H1 (cell line): ENCODE data around the gene CLDN9. TPM values are rescaled to one million over a fixed set of nuclear protein-coding genes. Genes with fewer than 3 reads are reported as not detected.
A peak's percentile ranks its signal among the peaks of the same experiment; 100 is the strongest.

Experiments used
- CTCF ChIA-PET: fragments of 300-600 bp; sonication (Branson Sonifier 250); formaldehyde crosslinking; loops from one replicate; lab custom pipeline; 2021; ENCODE audit not compliant: partially characterized antibody; lab: Charles Lee
- POLR2A ChIA-PET: fragments of 300-600 bp; sonication (Branson Sonifier 250); formaldehyde crosslinking; loops from one replicate; lab custom pipeline; 2021; ENCODE audit warnings: inconsistent platforms; ENCODE audit not compliant: partially characterized antibody; lab: Charles Lee
- DNase-seq, 2 experiments: peaks; one replicate each; pipeline versions ENCODE4 v3.0.0 to v3.0.0-alpha.2; 2010 to 2022; ENCODE audit warnings: low spot score in 2 of 2, low read depth in 1 of 2, mixed read lengths in 1 of 2
- FAIRE-seq: peaks from 2 replicates; lab custom pipeline; 2011; peaks lifted over from hg19 to GRCh38; lab: Jason Lieb, UNC
- H2AFZ ChIP-seq: 2 replicates; pipeline ENCODE4 v1.8.1; 2012; ENCODE audit warnings: low read length, inconsistent platforms
- H2AK5ac ChIP-seq: 2 replicates; pipeline ENCODE4 v1.6.1; 2013; ENCODE audit warnings: low read depth, low read length
- H2BK120ac ChIP-seq: replicated peaks from 2 replicates; pipeline ENCODE3; 2013; ENCODE audit warnings: low read depth, low read length, inconsistent platforms
- H2BK12ac ChIP-seq: 2 replicates; pipeline ENCODE4 v1.6.1; 2013; ENCODE audit warnings: low read depth, low read length
- H2BK15ac ChIP-seq: 2 replicates; pipeline ENCODE4 v1.6.1; 2013; ENCODE audit warnings: low read length
- H2BK20ac ChIP-seq: 2 replicates; pipeline ENCODE4 v1.6.1; 2013; ENCODE audit warnings: low read length
- H2BK5ac ChIP-seq: 2 replicates; pipeline ENCODE4 v1.6.1; 2013; ENCODE audit warnings: low read depth, low read length
- H3K14ac ChIP-seq: 2 replicates; pipeline ENCODE4 v1.6.1; 2013; ENCODE audit warnings: inconsistent platforms; ENCODE audit not compliant: insufficient read length
- H3K18ac ChIP-seq: 2 replicates; pipeline ENCODE4 v1.6.1; 2013; ENCODE audit warnings: low read length; ENCODE audit errors: extremely low read depth
- H3K23ac ChIP-seq: 2 replicates; pipeline ENCODE4 v1.6.1; 2013; ENCODE audit warnings: inconsistent platforms; ENCODE audit not compliant: insufficient read length
- H3K23me2 ChIP-seq: 2 replicates; pipeline ENCODE4 v1.6.1; 2013; ENCODE audit warnings: low read depth, low read length
- H3K27ac ChIP-seq: 2 replicates; pipeline ENCODE4 v1.6.1; 2011; ENCODE audit warnings: low read depth, low read length, inconsistent platforms
- H3K27me3 ChIP-seq, 4 experiments: replicated peaks in 1 of 4; 1 replicate in 1 of 4; 2 replicates in 3 of 4; pipeline versions ENCODE4 v1.6.1 to v1.8.1; 2011 to 2013; ENCODE audit warnings: low read length in 3 of 4, mild to moderate bottlenecking in 3 of 4, inconsistent platforms in 2 of 4, mixed read lengths in 2 of 4, moderate library complexity in 1 of 4; ENCODE audit not compliant: control insufficient read depth in 3 of 4, insufficient read depth in 3 of 4; ENCODE audit errors: extremely low read depth in 1 of 4
- H3K36me3 ChIP-seq, 4 experiments: 2 replicates each; pipeline versions ENCODE4 v1.6.1 to v1.8.1; 2011 to 2013; ENCODE audit warnings: mild to moderate bottlenecking in 4 of 4, low read length in 3 of 4, moderate library complexity in 2 of 4, control low read depth in 1 of 4, inconsistent platforms in 1 of 4; ENCODE audit not compliant: insufficient read depth in 4 of 4, control insufficient read depth in 2 of 4
- H3K4ac ChIP-seq: replicated peaks from 2 replicates; pipeline ENCODE3; 2013; ENCODE audit warnings: low read length, low read depth, mixed read lengths, inconsistent platforms; ENCODE audit not compliant: insufficient read length
- H3K4me1 ChIP-seq, 4 experiments: replicated peaks in 1 of 4; 1 replicate in 1 of 4; 2 replicates in 3 of 4; pipeline versions ENCODE4 v1.6.1 to v1.8.1; 2011 to 2013; ENCODE audit warnings: low read length in 3 of 4, inconsistent platforms in 2 of 4, mixed read lengths in 1 of 4; ENCODE audit not compliant: insufficient read depth in 4 of 4, control insufficient read depth in 3 of 4
- H3K4me2 ChIP-seq, 2 experiments: 2 replicates each; pipeline versions ENCODE4 v1.6.1 to v1.8.1; 2011 to 2013; ENCODE audit warnings: low read depth in 2 of 2, low read length in 2 of 2, control low read depth in 1 of 2, inconsistent platforms in 1 of 2, mild to moderate bottlenecking in 1 of 2; ENCODE audit not compliant: insufficient read depth in 1 of 2
- H3K4me3 ChIP-seq, 4 experiments: fragments of 200-600, 300-600 bp in 1 of 4; sonication (generic), shearing (Covaris generic), sonication (Bioruptor Twin) in 1 of 4; 2 replicates each; pipeline versions ENCODE4 v1.5.1 to v1.8.1; 2011 to 2016; ENCODE audit warnings: low read length in 4 of 4, low read depth in 3 of 4, control low read depth in 2 of 4, inconsistent platforms in 2 of 4, mild to moderate bottlenecking in 2 of 4, mixed read lengths in 1 of 4, moderate library complexity in 1 of 4; ENCODE audit not compliant: insufficient read depth in 2 of 4; ENCODE audit errors: extremely low read depth in 1 of 4
- H3K56ac ChIP-seq: replicated peaks from 2 replicates; pipeline ENCODE3; 2013; ENCODE audit warnings: low read depth, mild to moderate bottlenecking, mixed read lengths, low read length, inconsistent platforms; ENCODE audit not compliant: insufficient read length
- H3K79me1 ChIP-seq: 2 replicates; pipeline ENCODE4 v1.6.1; 2013; ENCODE audit warnings: low read depth, low read length, control low read depth
- H3K79me2 ChIP-seq, 2 experiments: 2 replicates each; pipeline versions ENCODE4 v1.6.1 to v1.8.1; 2012 to 2013; ENCODE audit warnings: low read length in 2 of 2, mild to moderate bottlenecking in 2 of 2, inconsistent platforms in 1 of 2; ENCODE audit not compliant: insufficient read depth in 2 of 2, control insufficient read depth in 1 of 2
- H3K9ac ChIP-seq, 4 experiments: replicated peaks in 1 of 4; 1 replicate in 1 of 4; 2 replicates in 3 of 4; pipeline versions ENCODE4 v1.6.1 to v1.8.1; 2011 to 2013; ENCODE audit warnings: low read depth in 3 of 4, low read length in 3 of 4, control low read depth in 2 of 4, mild to moderate bottlenecking in 2 of 4, moderate library complexity in 2 of 4, inconsistent platforms in 1 of 4; ENCODE audit errors: extremely low read depth in 1 of 4
- H3K9me3 ChIP-seq, 2 experiments: 2 replicates each; pipeline versions ENCODE4 v1.6.1 to v1.8.1; 2012 to 2013; ENCODE audit warnings: mild to moderate bottlenecking in 2 of 2, moderate library complexity in 2 of 2, control low read depth in 1 of 2, inconsistent platforms in 1 of 2, low read depth in 1 of 2, low read length in 1 of 2, mixed read lengths in 1 of 2; ENCODE audit not compliant: insufficient read depth in 2 of 2
- H4K20me1 ChIP-seq, 2 experiments: replicated peaks in 1 of 2; 2 replicates each; pipeline versions ENCODE3 to v1.8.1; 2011 to 2013; ENCODE audit warnings: inconsistent platforms in 2 of 2, low read length in 2 of 2, mild to moderate bottlenecking in 1 of 2; ENCODE audit not compliant: insufficient read depth in 2 of 2, control insufficient read depth in 1 of 2
- H4K5ac ChIP-seq: 2 replicates; pipeline ENCODE4 v1.6.1; 2013; ENCODE audit warnings: low read length, low read depth, mixed read lengths, inconsistent platforms; ENCODE audit not compliant: insufficient read length
- H4K8ac ChIP-seq: 2 replicates; pipeline ENCODE4 v1.8.0; 2013; ENCODE audit warnings: mild to moderate bottlenecking, moderate library complexity, low read length, inconsistent platforms; ENCODE audit not compliant: insufficient read depth; ENCODE audit errors: extremely low read depth
- H4K91ac ChIP-seq: replicated peaks from 2 replicates; pipeline ENCODE3; 2013; ENCODE audit warnings: low read length, mixed read lengths, inconsistent platforms; ENCODE audit not compliant: insufficient read length
- CHD1 ChIP-seq: IDR thresholded peaks from 2 replicates; pipeline ENCODE4 v1.6.1; 2012; ENCODE audit warnings: low read depth, low read length, improper control_type of control experiment
- HDAC6 ChIP-seq: IDR thresholded peaks from one replicate; pipeline ENCODE4 v1.7.1; 2012; ENCODE audit warnings: low read depth, mild to moderate bottlenecking, inconsistent platforms, low read length, moderate library complexity
- KDM5A ChIP-seq: fragments of 200-600 bp; IDR thresholded peaks from 2 replicates; pipeline ENCODE4 v1.7.1; 2012; ENCODE audit warnings: mild to moderate bottlenecking, low read length, inconsistent platforms, mixed read lengths
- POLR2AphosphoS5 ChIP-seq: IDR thresholded peaks from 2 replicates; pipeline ENCODE4 v1.6.1; 2011; ENCODE audit warnings: low read depth, low read length
- WGBS, 2 experiments: shearing (Covaris generic) in 1 of 2; methylation state at CpG; one replicate each; pipeline versions ENCODE4 v1.1.6 to v1.1.7; 2013 to 2015; ENCODE audit warnings: low lambda C conversion rate in 2 of 2, mixed read lengths in 2 of 2, inconsistent platforms in 1 of 2, low coverage in 1 of 2, missing lambda C conversion rate in 1 of 2; ENCODE audit not compliant: insufficient replicate concordance in 2 of 2, insufficient coverage in 1 of 2, insufficient read length in 1 of 2; ENCODE audit errors: extremely low coverage in 1 of 2, missing lambda C conversion rate in 1 of 2; 5-methylcytosine and 5-hydroxymethylcytosine counted together
- polyA plus RNA-seq, 7 experiments: library from polyadenylated mRNA; depleted of rRNA in 3 of 7; stranded (reverse) in 5 of 7; unstranded in 2 of 7; fragments of >200 nt in 5 of 7; fragments of 200-250 nt in 2 of 7; gene quantifications; 1 replicate in 5 of 7; 2 replicates in 1 of 7; 4 replicates in 1 of 7; pipeline versions ENCODE4 v1.2.1 to v1.2.3, GENCODE V29; 2011 to 2013; ENCODE audit warnings: missing spikeins in 2 of 7, mixed read lengths in 2 of 7
- total RNA-seq: library from RNA; stranded (reverse); fragmentation: NEBNext Ultra II Directional; extraction: Animal tissue kit (Norgen Biotek cat#: 25700); gene quantifications from 2 replicates; pipeline ENCODE4 v1.2.1, GENCODE V29; 2021

Gene CLDN9
- total and polyA plus RNA-seq, 2 of the 8 experiments (the other 6 are each of a cell fraction or from before 2014, with no cell fraction given): 0.60 to 0.89 TPM

DNA sequence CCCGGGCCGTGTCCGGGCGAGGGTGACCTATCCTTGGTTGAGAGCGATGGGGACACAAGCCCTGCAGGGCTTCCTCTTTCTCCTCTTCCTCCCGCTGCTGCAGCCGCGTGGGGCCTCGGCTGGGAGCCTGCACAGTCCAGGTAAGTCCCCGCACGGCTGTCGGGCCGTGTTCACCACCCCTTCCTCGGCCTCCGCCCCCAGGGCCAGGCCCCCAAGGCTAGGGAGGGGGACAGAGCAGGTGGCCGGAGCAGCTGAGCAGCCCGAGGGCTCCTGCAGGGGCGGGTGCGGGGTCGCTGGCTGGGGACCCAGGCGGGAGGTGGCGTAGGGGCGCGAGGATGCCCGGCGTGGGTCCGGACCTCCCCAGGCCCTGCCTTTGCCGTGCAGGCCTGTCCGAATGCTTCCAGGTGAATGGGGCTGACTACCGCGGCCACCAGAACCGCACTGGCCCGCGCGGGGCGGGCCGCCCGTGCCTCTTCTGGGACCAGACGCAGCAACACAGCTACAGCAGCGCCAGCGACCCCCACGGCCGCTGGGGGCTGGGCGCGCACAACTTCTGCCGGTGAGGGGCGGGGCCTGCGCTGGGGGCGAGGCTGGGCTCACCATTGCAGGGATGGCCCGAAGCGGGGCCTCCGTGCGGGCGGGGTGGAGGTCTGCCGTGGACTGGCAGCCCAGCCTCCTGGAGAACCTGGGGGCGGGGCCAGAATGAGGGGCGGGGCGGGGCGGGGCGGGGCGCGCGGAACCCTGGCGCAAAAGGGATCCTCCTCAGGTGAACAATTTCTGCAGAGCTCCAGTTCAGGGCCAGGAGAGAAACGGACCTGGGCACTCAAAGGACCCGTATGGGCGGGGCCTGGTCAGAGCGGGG, 48.0 kb upstream of the CLDN9 start:
- POLR2A ChIA-PET: interaction anchor here (0.6 to 25.4 kb wide), 15 partner anchors 9 to 134 kb away, joined by 3 to 455 read pairs (median 4); partner anchors contain the start of genes CLDN6, CLDN9, HCFC1R1 and PKMYT1
- Histone ChIP-seq H3K27me3 (peaks cover 15 to 32% (median 23%) of the 10 kb centered on the region in 4 experiments; a peak in 6 of 7 replicates), H3K9ac (no peak overlapping the region)
- no peak for TF ChIP-seq POLR2AphosphoS5
- TF ChIP-seq CHD1: no peak
- TF ChIP-seq HDAC6: no peak
- TF ChIP-seq KDM5A: no peak

More for the DNA sequence above, 48.0 kb upstream of the CLDN9 start:
- Histone ChIP-seq H2BK5ac (peak overlapping the region; percentile 60; the same call in 1 of the 2 replicates), H3K4me3 (peak overlapping the region; percentile 39 to 80 (median 59)), H3K4ac (peak overlapping the region; percentile 76), H3K56ac (peak overlapping the region; percentile 61), H3K79me2 (no peaks in the 10 kb centered on the region), H2BK20ac (no peak overlapping the region), H2AFZ (no peak overlapping the region), H3K18ac (no peak overlapping the region; the same call in none of the 2 replicates), H4K91ac (no peak overlapping the region), H4K5ac (no peak overlapping the region), H3K23me2 (peaks cover 26% of the 10 kb centered on the region), H3K36me3 (no peaks in the 10 kb centered on the region), H2AK5ac (no peak overlapping the region), H3K27ac (no peak overlapping the region), H3K4me2 (peak overlapping the region; percentile 64 to 86), H3K79me1 (no peaks in the 10 kb centered on the region), H2BK12ac (no peak overlapping the region), H3K23ac (no peak overlapping the region), H2BK120ac (no peak overlapping the region), H4K8ac (peak overlapping the region; percentile 11), H3K4me1 (peaks cover 0 to 28% (median 18%) of the 10 kb centered on the region in 4 experiments; a peak in 5 of 7 replicates), H3K9me3 (no peaks in the 10 kb centered on the region), H3K14ac (no peak overlapping the region), H2BK15ac (no peak overlapping the region), H4K20me1 (peaks cover 5 to 8% of the 10 kb centered on the region in 2 experiments)
- CTCF ChIA-PET: interaction anchor here (0.6 to 5.6 kb wide), 19 partner anchors 12 to 124 kb away, joined by 3 to 41 read pairs (median 3); partner anchors contain the start of gene CLDN6
- FAIRE-seq (no peak), DNase-seq (peak in 1 of 2 experiments; percentile 95)
- 1% methylated on average over 29 of the region's 68 CpGs; no CpG with 5 or more reads in 1 of the 2 experiments for WGBS, 2 experiments
